Stomach (tissue), 4 donors: ENCODE data around the gene FAM120B.

Experiments
- CTCF ChIP-seq, 7 experiments: fragments of 450-650 bp in 4 of 7; fragments of 200-600 bp in 3 of 7; sonication (generic) in 3 of 7; IDR thresholded peaks; one replicate each; pipeline ENCODE4 v1.5.1; 2016 to 2019; ENCODE audit warnings: antibody characterized with exemption in 7 of 7, control low read depth in 2 of 7, mild to moderate bottlenecking in 1 of 7
- POLR2A ChIP-seq, 4 donors: fragments of 450-650 bp; IDR thresholded peaks; one replicate each; pipeline ENCODE4 v1.6.1; 2016; ENCODE audit warnings: antibody characterized with exemption in 4 of 4, control low read depth in 2 of 4, mild to moderate bottlenecking in 1 of 4, moderate library complexity in 1 of 4

GRCh38 chr6:170448317-170448716 lies 141.8 kb downstream of the FAM120B start:
- TF ChIP-seq CTCF (IDR thresholded peaks at IDR 0.05) = no peak
- TF ChIP-seq POLR2A (IDR thresholded peaks at IDR 0.05) = no peak
